OCI-LY3 (cell line): Measurements from ENCODE around the gene ZNF688.

Experiments
- H2AFZ ChIP-seq: fragments of 200-600, 300-600 bp; shearing (Covaris generic); 2 replicates; pipeline ENCODE4 v1.6.0; 2014; ENCODE audit warnings: antibody characterized with exemption, low read depth, low read length
- H3K27ac ChIP-seq: fragments of 200-600, 300-600 bp; sonication (generic); 2 replicates; pipeline ENCODE4 v1.5.1; 2014; ENCODE audit warnings: mild to moderate bottlenecking, low read length, moderate library complexity, mixed read lengths
- H3K27me3 ChIP-seq: fragments of 200-600, 300-600 bp; sonication (generic); 2 replicates; pipeline ENCODE4 v1.6.1; 2014; ENCODE audit warnings: low read depth, low read length, mixed read lengths
- H3K36me3 ChIP-seq: fragments of 200-600, 300-600 bp; sonication (generic); replicated peaks from 2 replicates; pipeline ENCODE3; 2014; ENCODE audit warnings: low read depth, low read length, mixed read lengths
- H3K4me1 ChIP-seq: fragments of 300-600, 200-600 bp; sonication (generic); 2 replicates; pipeline ENCODE4 v1.6.1; 2014; ENCODE audit warnings: low read length, mixed read lengths
- H3K4me2 ChIP-seq: fragments of 200-600, 300-600 bp; sonication (generic); 2 replicates; pipeline ENCODE4 v1.6.1; 2014; ENCODE audit warnings: low read length, mixed read lengths
- H3K4me3 ChIP-seq: fragments of 300-600, 200-600 bp; sonication (generic); 2 replicates; pipeline ENCODE4 v1.5.1; 2014; ENCODE audit warnings: antibody characterized with exemption, mild to moderate bottlenecking, low read length, moderate library complexity
- H3K79me2 ChIP-seq: fragments of 300-600, 200-600 bp; shearing (Covaris generic); 2 replicates; pipeline ENCODE4 v1.6.1; 2014; ENCODE audit warnings: mild to moderate bottlenecking, low read length, mixed read lengths
- H3K9ac ChIP-seq: fragments of 300-600, 200-600 bp; shearing (Covaris generic); 2 replicates; pipeline ENCODE4 v1.6.0; 2014; ENCODE audit warnings: mild to moderate bottlenecking, low read length, moderate library complexity
- H3K9me3 ChIP-seq: fragments of 200-600, 300-600 bp; shearing (Covaris generic); 2 replicates; pipeline ENCODE4 v1.6.1; 2014; ENCODE audit warnings: low read length, mixed read lengths; ENCODE audit not compliant: insufficient read depth
- H4K20me1 ChIP-seq: fragments of 200-600, 300-600 bp; sonication (generic); 2 replicates; pipeline ENCODE4 v1.6.1; 2016; ENCODE audit warnings: low read length, mixed read lengths; ENCODE audit not compliant: insufficient read depth
- CTCF ChIP-seq: fragments of 200-600, 300-600 bp; sonication (generic); IDR thresholded peaks from 2 replicates; pipeline ENCODE4 v1.5.1; 2014; ENCODE audit warnings: antibody characterized with exemption, low read length, low read depth
- EZH2phosphoT487 ChIP-seq: fragments of 200-600 bp; shearing (Covaris generic); IDR thresholded peaks from 2 replicates; pipeline ENCODE4 v1.6.1; 2018; ENCODE audit warnings: antibody characterized with exemption, mixed run types, low read depth

Gene ZNF688

GRCh38 chr16:30535777-30536190 is 35.7 kb downstream of the ZNF688 start:
- Histone ChIP-seq H3K4me1 (peaks cover 16% of the 10 kb centered on the region), H3K27me3 (no peaks in the 10 kb centered on the region), H3K79me2 (peaks cover 27% of the 10 kb centered on the region), H3K4me2 (peak overlapping the region; percentile 94), H3K4me3 (peak overlapping the region; percentile 92), H3K36me3 (peaks cover 4% of the 10 kb centered on the region), H2AFZ (no peak overlapping the region; the same call in 1 of the 2 replicates), H3K9me3 (no peaks in the 10 kb centered on the region), H3K9ac (peak overlapping the region; percentile 96), H3K27ac (peak overlapping the region; percentile 76), H4K20me1 (no peaks in the 10 kb centered on the region)
- TF ChIP-seq CTCF (peak; percentile 55), EZH2phosphoT487 (no peak)

- peaks cover 16% of the 10 kb centered on the region for H3K4me1 ChIP-seq
- H3K4me2 ChIP-seq, result peak overlapping the region; percentile 94
- H3K79me2 ChIP-seq, result peaks cover 27% of the 10 kb centered on the region
- H3K27me3 ChIP-seq, result no peaks in the 10 kb centered on the region
- H3K4me3 ChIP-seq, result peak overlapping the region; percentile 92
- TF ChIP-seq CTCF (no peak), EZH2phosphoT487 (no peak)
- H2AFZ ChIP-seq, result peak overlapping the region; percentile 89
- H3K9me3 ChIP-seq, result no peaks in the 10 kb centered on the region
- peak overlapping the region; percentile 96 for H3K9ac ChIP-seq
- H3K27ac ChIP-seq, result peak overlapping the region; percentile 76
- no peaks in the 10 kb centered on the region for H4K20me1 ChIP-seq
- peaks cover 4% of the 10 kb centered on the region for H3K36me3 ChIP-seq
Measured at GRCh38 chr16:30535106-30535776, 36.3 kb downstream of the ZNF688 start.

- H3K4me2 ChIP-seq, result peak within 1 kb of the TSS; percentile 94
- H3K9me3 ChIP-seq, result no peaks in the 10 kb centered on the region
- peak within 1 kb of the TSS; percentile 89 for H2AFZ ChIP-seq
- H3K4me1 ChIP-seq, result peaks cover 11% of the 10 kb centered on the region
- peak within 1 kb of the TSS; percentile 76 for H3K27ac ChIP-seq
- H3K36me3 ChIP-seq, result peaks cover 4% of the 10 kb centered on the region
- no peaks in the 10 kb centered on the region for H3K27me3 ChIP-seq
- peaks cover 27% of the 10 kb centered on the region for H3K79me2 ChIP-seq
- peak within 1 kb of the TSS; percentile 92 for H3K4me3 ChIP-seq
- peak within 1 kb of the TSS; percentile 96 for H3K9ac ChIP-seq
- no peaks in the 10 kb centered on the region for H4K20me1 ChIP-seq
- no peak for TF ChIP-seq EZH2phosphoT487
- 0 out of 2 replicates have a peak, but pooled peaks have one; percentile 4 for TF ChIP-seq CTCF
Measured at GRCh38 chr16:30534368-30535105, 37.0 kb downstream of the ZNF688 start, which contains the start of gene ZNF747. Gene ZNF747, minus strand, starts transcription at chr16:30534858. Its CDS starts 179 bp downstream, at chr16:30534679.

GRCh38 chr16:30533748-30534367 is 37.7 kb downstream of the ZNF688 start:
- H3K27ac ChIP-seq, result peak overlapping the region; percentile 76
- peaks cover 27% of the 10 kb centered on the region for H3K79me2 ChIP-seq
- H3K4me1 ChIP-seq, result peaks cover 9% of the 10 kb centered on the region
- peak overlapping the region; percentile 92 for H3K4me3 ChIP-seq
- no peaks in the 10 kb centered on the region for H3K27me3 ChIP-seq
- TF ChIP-seq CTCF (no peak), EZH2phosphoT487 (no peak)
- H4K20me1 ChIP-seq, result no peaks in the 10 kb centered on the region
- H3K4me2 ChIP-seq, result peak overlapping the region; percentile 94
- H3K9ac ChIP-seq, result peak overlapping the region; percentile 96
- H3K36me3 ChIP-seq, result peaks cover 4% of the 10 kb centered on the region
- no peaks in the 10 kb centered on the region for H3K9me3 ChIP-seq
- H2AFZ ChIP-seq, result peak overlapping the region; percentile 45; the same call in 1 of the 2 replicates
